Activated CD8-positive, alpha-beta memory T cell treated with anti-CD3 and anti-CD28 coated beads for 4 hours (primary cell): ENCODE measurements around the gene INTS7.

Experiments
- DNase-seq, 2 donors: peaks; one replicate each; pipeline ENCODE4 v3.0.0-alpha.2; 2020; ENCODE audit warnings: low read depth in 2 of 2

Gene INTS7, protein sequence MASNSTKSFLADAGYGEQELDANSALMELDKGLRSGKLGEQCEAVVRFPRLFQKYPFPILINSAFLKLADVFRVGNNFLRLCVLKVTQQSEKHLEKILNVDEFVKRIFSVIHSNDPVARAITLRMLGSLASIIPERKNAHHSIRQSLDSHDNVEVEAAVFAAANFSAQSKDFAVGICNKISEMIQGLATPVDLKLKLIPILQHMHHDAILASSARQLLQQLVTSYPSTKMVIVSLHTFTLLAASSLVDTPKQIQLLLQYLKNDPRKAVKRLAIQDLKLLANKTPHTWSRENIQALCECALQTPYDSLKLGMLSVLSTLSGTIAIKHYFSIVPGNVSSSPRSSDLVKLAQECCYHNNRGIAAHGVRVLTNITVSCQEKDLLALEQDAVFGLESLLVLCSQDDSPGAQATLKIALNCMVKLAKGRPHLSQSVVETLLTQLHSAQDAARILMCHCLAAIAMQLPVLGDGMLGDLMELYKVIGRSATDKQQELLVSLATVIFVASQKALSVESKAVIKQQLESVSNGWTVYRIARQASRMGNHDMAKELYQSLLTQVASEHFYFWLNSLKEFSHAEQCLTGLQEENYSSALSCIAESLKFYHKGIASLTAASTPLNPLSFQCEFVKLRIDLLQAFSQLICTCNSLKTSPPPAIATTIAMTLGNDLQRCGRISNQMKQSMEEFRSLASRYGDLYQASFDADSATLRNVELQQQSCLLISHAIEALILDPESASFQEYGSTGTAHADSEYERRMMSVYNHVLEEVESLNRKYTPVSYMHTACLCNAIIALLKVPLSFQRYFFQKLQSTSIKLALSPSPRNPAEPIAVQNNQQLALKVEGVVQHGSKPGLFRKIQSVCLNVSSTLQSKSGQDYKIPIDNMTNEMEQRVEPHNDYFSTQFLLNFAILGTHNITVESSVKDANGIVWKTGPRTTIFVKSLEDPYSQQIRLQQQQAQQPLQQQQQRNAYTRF

GRCh38 chr1:212035123-212035834 is at the start of gene INTS7, which contains the start of gene DTL:
INTS7 (minus strand) TSS chr1:212035557; CDS start chr1:212035437, 120 bp downstream.
DTL (plus strand) TSS chr1:212035748; CDS start chr1:212035891, 143 bp downstream.
- peak; percentile 97 to 98 for DNase-seq

DNA sequence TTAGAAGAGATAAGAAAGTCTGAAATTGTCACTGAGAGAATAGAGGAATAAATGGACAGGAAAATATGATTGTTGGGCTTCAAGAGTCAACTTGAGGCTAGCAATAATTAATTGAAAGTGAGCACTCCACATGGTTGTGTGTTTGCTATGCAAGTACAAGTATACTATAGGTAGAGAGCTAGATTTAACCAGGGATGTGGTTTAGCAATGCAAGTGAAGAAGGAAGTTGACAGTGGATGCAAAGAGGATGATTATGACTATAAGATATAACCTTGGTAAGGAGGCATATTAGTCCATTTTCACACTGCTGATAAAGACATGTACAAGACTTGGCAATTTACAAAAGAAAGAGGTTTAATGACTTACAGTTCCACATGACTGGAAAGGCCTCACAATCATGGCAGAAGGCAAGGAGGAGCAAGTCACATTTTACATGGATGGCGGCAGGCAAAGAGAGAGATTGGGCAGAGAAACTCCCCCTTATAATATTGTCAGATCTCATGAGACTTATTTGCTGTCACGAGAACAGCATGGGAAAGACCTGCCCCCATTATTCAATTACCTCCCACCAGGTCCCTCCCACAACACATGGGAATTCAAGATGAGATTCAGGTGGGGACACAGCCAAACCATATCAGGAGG is 47.5 kb upstream of the INTS7 start:
- no peak for DNase-seq

GRCh38 chr1:212078826-212079225 is 43.5 kb upstream of the INTS7 start:
- DNase-seq = no peak

DNA sequence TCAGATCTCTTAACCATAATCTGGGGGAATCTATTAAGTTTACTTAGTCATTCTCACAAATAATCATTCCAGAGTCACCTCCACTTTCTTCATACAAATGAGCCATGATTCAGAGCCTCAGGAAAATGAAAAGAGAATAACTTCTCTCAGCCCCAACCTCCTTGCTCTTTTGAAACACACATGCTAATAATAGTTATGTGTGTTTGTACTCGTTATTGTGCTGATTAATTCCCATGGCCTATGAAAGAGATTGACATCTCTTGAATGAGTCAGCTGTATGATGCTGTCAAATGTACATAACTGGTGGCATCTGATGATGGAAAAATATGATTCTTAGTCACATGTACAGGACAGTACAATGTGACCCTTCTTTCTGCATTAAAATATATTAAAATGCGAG is 41.7 kb upstream of the INTS7 start:
- DNase-seq = no peak

DNA sequence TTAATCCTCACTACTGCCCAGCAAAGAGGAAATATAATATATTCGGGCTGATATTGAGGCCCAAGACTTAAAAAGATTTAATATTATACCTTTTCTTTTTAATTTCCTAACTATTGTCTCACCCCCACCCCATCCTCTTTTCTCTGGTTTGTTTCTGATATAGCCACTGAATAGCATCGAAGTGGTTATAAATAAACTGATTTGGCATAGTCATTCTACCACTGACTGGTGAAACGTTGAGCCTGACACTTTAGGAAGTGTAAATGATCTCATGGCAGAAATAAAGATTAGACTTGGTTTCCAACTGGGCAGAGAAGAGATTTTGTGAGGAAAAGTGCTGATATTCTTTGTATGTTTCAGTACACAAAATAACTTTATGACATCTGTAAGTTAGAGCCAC is 39.5 kb upstream of the INTS7 start:
- no peak for DNase-seq

DNA sequence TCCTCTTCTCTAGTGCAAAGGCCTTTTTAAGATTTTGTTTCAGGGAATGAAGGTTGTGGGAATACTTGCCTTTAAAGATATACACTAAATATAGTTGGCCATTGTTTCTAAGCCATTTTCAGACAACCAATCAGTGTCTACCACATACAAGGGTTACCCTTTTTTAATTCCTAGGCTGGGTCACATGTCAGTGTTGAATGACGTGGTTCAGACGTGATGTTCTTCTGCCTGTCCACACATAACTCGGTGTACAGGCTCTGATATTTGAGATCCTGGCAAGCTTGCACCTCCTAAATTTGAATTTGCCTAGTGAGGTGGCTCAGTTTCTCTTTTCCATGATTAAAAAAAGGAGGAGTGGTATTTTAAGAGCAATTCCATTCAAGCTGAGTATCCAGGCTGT is 39.0 kb upstream of the INTS7 start:
- no peak for DNase-seq

DNA sequence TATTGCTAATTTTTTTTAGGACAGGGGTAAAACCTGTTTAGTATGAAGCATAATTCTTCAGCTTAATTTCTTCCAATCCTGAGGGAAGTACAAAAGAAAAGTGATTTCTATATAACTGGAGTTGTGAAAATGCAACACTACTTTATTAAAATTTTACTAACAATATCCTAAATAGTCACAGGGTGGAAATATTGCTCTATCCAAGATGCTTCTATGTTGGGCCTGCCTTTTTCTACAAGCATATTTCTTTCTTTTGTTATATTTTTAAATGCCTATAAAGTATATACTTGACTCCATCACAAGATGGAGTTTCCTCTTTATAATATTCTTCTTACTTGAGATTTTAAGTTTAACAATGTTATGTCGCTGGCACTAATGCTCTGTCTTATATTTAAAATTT is 38.1 kb upstream of the INTS7 start:
- no peak for DNase-seq

GRCh38 chr1:212072047-212072446 is 36.7 kb upstream of the INTS7 start:
- no peak for DNase-seq

GRCh38 chr1:212070720-212071302 is 35.5 kb upstream of the INTS7 start:
- DNase-seq = no peak

DNA sequence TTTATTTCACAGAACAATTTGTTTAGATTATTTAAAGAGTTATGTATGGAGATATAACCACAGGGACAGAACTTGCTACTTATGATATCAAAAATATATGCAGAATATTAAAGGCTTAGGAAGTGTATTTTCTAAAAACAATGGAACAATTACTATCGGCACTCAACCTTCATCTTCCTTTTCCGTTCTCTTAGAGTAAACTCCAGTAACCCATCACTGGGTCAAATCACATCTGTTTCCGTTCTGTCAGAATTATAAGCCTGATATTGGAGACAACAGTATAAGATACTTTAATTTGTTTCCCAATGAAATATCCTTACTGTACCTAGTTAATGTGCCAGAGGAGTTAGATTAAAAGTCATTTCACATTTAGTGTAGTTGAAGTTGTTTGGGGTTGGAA is 32.4 kb upstream of the INTS7 start:
- no peak for DNase-seq

DNA sequence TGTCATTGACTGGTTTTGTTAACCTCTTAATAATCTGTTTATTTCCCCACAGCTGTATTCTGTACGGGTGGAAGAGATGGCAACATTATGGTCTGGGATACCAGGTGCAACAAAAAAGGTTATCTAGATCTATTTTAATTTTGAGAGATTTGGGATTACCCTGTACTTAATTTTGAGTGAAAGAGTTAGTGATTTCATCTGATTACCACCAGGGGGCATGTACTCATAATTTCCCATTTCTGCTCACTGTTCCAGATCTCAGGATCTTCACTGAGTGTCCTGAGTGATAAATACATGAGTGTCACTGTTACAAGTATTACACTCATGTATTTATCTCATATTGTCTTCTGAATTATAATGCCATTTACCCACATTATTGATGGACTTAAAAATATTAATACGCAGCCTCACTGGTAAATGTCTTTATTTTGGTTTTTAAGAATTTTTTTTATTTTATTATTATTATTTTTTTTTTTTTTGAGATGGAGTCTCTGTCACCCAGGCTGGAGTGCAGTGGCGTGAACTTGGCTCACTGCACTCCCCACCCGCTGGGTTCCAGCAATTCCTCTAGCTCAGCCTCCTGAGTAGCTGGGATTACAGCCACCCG is 27.6 kb upstream of the INTS7 start:
- no peak for DNase-seq

GRCh38 chr1:212060632-212061472 is 25.5 kb upstream of the INTS7 start:
- DNase-seq = no peak

- DNase-seq = no peak
Observed at GRCh38 chr1:212055333-212055732, 20.0 kb upstream of the INTS7 start.

DNA sequence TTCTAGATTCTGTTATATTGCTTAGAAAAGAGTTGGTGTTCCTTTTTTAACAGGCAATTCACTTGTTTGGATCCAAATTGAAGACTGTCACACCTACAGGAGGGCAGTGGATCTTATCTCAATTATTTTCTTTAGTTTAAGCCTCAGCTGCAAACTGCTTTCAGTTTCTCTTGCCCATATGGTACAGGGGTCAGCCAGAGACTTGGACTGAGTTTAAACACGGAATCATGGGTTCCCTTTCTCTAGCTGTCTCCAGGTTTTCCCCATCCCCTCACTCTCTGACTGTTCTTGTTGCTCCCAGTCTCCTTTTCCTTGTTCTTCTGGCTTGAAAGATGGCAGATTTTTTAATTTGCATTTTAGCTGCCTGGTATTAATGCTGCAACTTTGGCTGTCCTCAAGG is 18.6 kb upstream of the INTS7 start:
- no peak for DNase-seq

GRCh38 chr1:212045981-212046380 is 10.6 kb upstream of the INTS7 start:
- DNase-seq = no peak

DNA sequence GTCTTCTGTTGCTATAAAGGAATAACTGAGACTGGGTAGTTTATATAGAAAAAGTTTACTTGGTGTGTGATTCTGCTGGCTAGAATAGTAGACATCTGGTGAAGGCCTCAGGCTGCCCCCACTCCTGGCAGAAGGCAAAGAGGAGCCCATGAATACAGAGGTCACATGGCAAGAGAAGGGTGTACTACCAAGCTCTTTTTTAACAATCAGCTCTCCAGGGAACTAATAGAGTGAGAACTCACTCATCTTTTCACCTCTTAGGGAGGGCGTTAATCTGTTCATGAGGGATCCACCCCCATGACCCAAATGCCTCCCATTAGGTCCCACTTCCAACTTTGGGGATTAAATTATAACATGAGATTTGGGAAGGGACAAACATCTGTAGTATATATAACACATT is 9.5 kb upstream of the INTS7 start:
- DNase-seq = no peak

DNA sequence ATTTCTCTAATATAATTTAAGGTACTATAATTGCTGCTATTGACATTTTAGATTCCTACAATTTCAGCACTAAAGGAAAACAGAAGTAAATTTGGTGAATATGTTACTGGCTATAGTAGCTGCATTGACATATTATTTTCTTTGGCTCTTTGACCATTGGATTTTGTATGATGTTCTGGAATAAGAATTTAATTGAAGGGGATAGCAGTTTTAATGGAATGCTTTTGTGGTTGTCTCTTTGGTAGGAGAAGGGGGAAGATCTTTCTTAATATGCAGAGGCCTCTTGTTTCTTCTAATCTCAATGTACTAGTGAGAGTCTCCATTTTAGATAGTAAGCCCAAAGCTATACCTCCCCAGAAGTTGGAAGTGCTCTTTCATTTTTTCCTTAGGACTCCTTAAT is 7.1 kb upstream of the INTS7 start:
- DNase-seq = no peak

DNA sequence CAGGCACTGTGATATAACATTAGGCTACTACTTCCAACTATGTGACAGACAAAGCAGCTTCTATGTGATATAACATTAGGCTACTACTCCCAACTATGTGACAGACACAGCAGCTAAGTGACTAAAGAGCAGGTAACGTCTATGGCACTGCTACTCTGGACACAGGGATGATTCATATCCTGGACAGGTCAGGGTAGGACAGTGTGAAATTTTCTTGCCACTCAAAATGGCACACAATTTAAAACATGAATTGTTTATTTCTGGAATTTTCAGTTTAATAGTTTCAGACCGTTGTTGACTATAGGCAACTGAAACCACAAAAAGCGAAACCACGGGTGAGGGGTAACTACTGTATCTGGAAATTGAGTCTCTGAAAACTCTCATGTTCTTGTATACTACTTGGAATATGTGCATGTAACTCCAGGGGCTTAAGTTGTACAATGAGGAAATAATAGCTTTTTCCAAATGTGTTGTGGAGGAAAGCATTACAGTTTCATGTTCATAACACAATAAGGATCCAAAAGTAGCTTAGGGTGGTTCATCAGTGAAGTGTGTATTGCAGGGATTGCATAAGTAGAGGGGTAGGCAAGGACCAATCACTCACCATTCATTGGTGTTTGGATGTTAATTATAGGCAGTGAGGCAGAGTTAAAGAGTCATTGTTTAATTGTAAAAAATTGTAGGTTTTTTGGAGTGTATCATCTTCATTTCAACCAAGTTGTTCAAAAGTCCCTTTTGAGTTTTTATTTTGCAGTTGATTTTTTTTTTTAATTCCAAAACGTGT is 5.5 kb upstream of the INTS7 start:
- no peak for DNase-seq

DNA sequence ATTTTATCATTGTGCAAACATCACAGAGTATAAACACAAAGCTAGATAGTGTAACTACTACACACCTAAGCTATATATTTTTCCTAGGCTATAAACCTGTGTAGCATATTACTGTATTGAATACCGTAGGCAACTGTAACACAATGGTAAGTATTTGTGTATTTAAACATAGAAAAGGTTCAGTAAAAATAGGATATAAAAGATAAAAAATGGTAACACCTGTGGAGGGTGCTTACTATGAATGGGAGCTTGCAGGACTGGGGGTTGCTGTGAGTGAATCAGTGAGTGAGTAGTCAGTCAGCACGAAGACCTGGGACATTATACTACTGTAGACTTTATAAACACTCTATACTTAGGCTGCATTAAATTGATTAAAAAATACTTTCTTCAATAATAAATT is 4.3 kb upstream of the INTS7 start:
- no peak for DNase-seq
